ENCODE results near the gene ARHGAP23.
"Not testable (repeated sequence)": the region's sequence is repeated elsewhere in the genome, so short reads cannot be mapped to it uniquely, and the experiment has no call there.

DNA sequence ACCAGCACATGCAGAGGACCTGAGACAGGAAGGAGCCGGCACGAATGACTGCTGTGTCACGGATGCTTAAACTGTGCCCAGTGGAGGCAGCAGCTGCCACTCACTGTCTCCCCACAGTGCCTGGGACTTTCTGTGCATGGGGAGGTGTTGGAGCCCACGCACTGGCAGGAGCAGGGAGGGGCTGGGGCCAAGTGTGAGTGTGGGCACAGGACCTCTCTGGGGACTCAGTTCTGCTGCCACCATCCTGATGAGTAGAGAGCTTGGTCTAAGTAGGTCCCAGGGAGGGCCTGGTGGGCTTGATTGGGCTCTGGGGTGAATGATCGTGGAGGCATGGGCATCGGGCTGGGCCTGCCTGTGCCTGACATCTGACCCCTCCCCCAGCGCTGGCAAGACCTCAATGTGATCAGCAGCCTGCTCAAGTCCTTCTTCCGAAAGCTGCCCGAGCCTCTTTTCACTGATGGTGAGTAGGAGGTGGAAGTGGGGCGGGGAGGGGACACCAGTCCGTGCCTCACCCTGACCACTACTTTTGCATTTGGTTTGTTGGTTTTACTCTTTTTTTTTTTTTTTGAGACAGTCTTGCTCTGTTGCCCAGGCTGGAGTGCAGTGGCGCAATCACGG is 57.5 kb downstream of the ARHGAP23 start:
- TF ChIP-seq CTCF, POLR2AphosphoS5 (IDR thresholded peaks at IDR 0.05): not testable (repeated sequence)

Data from stomach (tissue), 4 donors.